Heart left ventricle (tissue), 13 donors: Measurements from ENCODE around the gene RHBDF1.

Source experiments
- CTCF ChIP-seq, 12 donors: fragments of 200-600 bp; sonication (generic) in 4 of 12; IDR thresholded peaks; one replicate each; pipeline versions ENCODE4 v1.5.0 to v1.8.0; 2018 to 2022; ENCODE audit warnings: antibody characterized with exemption in 12 of 12, mild to moderate bottlenecking in 5 of 12
- POLR2A ChIP-seq, 2 donors: fragments of 450-650 bp; IDR thresholded peaks; one replicate each; pipeline ENCODE4 v1.6.1; 2017; ENCODE audit warnings: antibody characterized with exemption in 2 of 2, mild to moderate bottlenecking in 2 of 2, moderate library complexity in 2 of 2
- donor health status: ischemic (EF 13 %, LVEDD 7.1; RV severe dilation, severe dysfunction).
- donor health status: DM: no; HTN: yes; CAD: no.
- donor health status: DM: no; HTN: no; CAD: no.
- donor health status: ischemic (EF 25% LVEDD 6.9; RV normal size, moderate dysfunction).
- donor health status: ischemic (EF 25% LVEDD 5.7; RV mildly dilated, moderate dysfunction).
- donor health status: ischemic (EF 35%, LVEDD 5.7; RV mildly dilated, moderate dysfunction).
- donor health status: nonischemic (EF 11% LVEDD 7.7; RV severe dilation, severe dysfunction).
- donor health status: DM: yes; HTN: yes; CAD: no.
- donor health status: PGD.
- donor health status: ischemic (EF 29% LVEDD 5.4; RV normal size, mild dysfunction).
- donor health status: nonischemic (EF 23%, LVEDD 6.1; RV moderate dilation, normal function).

GRCh38 chr16:60166-60565 lies 12.3 kb downstream of the RHBDF1 start:
- no peak for TF ChIP-seq CTCF (IDR thresholded peaks at IDR 0.05)
- TF ChIP-seq POLR2A (IDR thresholded peaks at IDR 0.05), result no peak
